HTERT RPE-1 (cell line): Measurements from ENCODE around the gene NAT16.
"Not testable (repeated sequence)": the region's sequence is repeated elsewhere in the genome, so short reads cannot be mapped to it uniquely, and the experiment has no call there.

ENCODE experiments used
- in situ Hi-C: fragments of 300-500 bp; cut with MboI; formaldehyde crosslinking; loops from 4 replicates; pipeline ENCODE4 v1.14.3; 2020; ENCODE audit warnings: low sequenced_read_pairs

The NAT16 gene

GRCh38 chr7:101129603-101130117 is 50.4 kb downstream of the NAT16 start:
- in situ Hi-C loops: no loop called here

DNA sequence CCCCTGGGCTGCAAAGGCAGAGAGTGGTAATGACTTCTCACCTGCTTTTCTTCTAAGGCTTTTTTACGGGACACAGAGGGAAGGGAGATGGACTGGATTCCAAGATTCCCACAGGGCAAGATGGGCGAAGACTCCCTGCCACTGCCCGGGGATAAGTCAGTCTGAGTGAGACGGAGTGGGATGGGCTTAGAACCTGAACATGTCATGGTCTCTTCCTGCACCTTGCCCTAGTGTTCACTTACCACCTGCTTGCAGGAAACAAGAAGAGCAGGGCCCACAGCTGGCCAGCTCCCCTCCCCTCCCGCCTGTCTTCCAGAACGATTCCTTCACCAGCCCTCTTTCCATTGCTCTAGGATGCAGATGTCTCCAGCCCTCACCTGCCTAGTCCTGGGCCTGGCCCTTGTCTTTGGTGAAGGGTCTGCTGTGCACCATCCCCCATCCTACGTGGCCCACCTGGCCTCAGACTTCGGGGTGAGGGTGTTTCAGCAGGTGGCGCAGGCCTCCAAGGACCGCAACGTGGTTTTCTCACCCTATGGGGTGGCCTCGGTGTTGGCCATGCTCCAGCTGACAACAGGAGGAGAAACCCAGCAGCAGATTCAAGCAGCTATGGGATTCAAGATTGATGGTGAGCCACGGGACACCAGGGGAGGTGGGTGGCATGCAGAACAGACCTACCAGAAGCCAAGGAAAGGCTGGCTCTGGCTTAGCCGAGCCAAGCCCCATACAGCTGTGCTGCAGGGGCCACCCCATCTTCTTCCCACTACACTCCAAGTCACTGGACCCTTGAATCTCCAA is 51.9 kb downstream of the NAT16 start:
- in situ Hi-C loops: no loop called here

GRCh38 chr7:101127460-101128039 is 52.5 kb downstream of the NAT16 start:
- in situ Hi-C loops: no loop called here

- in situ Hi-C loops: no loop called here
Observed at GRCh38 chr7:101126651-101127459, 53.2 kb downstream of the NAT16 start, which contains the start of gene SERPINE1. SERPINE1 (plus strand) TSS chr7:101127104; CDS start chr7:101128394, 1,290 bp downstream.

DNA sequence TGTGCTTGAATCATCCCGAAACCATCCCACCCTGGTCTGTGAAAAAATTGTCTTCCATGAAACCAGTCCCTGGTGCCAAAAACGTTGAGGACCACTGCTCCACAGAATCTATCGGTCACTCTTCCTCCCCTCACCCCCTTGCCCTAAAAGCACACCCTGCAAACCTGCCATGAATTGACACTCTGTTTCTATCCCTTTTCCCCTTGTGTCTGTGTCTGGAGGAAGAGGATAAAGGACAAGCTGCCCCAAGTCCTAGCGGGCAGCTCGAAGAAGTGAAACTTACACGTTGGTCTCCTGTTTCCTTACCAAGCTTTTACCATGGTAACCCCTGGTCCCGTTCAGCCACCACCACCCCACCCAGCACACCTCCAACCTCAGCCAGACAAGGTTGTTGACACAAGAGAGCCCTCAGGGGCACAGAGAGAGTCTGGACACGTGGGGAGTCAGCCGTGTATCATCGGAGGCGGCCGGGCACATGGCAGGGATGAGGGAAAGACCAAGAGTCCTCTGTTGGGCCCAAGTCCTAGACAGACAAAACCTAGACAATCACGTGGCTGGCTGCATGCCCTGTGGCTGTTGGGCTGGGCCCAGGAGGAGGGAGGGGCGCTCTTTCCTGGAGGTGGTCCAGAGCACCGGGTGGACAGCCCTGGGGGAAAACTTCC is 54.0 kb downstream of the NAT16 start:
- in situ Hi-C loops: no loop called here

DNA sequence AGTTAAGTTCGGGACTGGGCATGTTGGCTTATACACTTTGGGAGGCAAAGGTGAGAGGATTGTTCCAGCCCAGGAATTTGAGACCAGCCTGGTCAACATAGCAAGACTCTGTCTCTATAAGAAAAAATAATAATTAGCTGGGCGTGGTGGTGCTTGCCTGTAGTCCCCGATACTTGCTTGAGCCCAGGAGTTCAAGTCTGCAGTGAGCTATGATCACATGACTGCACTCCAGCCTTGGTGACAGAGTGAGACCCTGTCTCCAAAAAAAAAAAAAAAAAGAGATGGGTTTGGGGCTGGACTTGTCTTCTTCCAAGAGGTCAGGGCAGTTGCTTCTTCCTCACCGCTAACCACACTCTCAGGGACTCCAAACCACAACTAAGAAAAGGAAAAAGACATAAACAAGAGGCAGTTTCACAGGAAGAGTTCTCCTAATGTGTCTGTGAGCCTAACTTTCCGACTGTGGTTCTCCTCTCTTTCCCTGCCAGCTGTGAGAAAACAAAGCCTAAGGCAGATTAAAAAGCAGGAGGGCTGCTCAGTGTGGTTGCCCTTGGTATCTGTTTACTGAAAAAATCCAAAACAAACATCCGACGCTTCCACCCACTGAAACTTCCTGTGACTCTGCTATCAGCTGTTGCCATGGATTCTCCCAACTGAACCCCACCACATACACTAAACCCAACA is 55.6 kb downstream of the NAT16 start:
- in situ Hi-C loops: no loop called here

GRCh38 chr7:101123703-101124068 is 56.4 kb downstream of the NAT16 start:
- in situ Hi-C loops: no loop called here

DNA sequence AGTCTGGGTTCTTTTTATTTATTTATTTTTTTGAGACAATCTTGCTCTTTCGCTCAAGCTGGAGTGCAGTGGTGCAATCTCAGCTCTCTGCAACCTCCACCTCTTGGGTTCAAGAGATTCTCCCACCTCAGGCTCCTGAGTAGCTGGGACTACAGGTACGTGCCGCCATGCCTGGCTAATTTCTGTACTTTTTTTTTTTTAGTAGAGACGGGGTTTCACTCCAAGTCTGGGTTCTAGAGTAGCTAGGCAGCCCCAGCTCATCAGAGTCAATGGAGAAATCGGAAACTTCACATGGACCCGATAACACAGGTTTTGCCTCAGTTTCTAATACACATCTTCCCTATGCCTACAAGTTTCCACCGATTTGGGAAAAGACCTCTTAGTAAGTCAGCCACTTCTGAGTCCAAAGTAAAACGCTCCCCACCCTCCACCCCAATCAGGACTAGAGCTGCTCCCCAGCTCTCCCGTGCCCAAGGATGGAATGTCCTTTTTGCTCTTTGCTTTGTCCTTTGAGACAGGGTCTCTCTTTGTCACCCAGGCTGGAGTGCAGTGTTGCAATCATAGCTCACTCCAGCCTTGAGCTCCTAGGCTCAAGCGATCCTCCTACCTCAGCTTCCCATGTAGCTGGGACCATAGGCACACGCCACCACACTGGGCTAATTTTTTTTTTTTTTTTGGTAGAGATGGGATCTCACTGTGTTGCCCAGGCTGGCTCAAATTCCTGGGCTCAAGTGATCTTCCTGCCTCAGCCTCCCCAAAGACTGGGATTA is 57.0 kb downstream of the NAT16 start:
- in situ Hi-C loops: no loop called here

DNA sequence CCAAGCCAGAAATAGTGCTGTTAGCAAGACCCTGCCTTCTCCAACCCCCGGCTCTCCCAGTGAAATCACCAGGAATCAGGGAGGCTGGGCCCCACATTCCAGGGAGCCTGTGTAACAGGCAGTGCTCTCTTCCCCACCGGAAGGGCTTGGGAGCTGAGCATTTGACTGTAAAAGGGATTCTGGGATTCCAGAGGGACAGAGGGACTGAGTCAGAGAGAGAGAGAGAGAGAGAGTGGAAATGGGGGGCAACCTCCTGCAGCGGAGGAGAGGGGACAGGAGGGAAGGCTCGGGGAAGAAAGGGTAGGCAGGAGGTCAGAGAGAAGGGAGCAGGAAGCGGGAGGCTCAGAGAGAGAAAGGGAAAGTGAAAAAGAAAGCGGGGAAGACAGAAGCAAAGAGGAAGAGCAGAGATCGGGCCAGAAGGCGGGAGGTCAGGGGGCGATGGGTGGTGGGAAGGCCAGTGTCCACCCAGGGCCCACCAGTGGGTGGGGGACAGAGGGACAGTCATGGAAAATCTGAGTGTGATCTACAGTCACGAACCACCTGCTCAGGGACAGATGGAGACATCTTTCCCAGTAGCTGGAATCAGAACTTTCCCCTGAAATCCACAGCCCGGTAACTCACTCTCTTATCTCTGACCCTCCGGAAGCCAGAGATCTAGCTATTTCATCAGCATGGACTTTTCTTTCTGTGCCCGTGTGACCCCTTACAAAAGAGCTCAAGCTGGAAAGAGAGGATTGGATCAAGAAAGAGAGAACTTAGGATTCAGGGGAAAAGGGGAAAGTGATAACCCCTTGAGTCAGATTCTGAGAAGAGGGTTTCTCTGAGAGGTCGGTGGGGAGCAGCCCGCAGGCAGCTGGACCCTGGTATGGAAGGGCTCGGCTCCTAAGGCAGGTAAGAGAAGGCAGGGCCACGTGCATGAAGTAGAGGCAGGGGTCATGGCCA is 57.8 kb downstream of the NAT16 start:
- in situ Hi-C loops: no loop called here

DNA sequence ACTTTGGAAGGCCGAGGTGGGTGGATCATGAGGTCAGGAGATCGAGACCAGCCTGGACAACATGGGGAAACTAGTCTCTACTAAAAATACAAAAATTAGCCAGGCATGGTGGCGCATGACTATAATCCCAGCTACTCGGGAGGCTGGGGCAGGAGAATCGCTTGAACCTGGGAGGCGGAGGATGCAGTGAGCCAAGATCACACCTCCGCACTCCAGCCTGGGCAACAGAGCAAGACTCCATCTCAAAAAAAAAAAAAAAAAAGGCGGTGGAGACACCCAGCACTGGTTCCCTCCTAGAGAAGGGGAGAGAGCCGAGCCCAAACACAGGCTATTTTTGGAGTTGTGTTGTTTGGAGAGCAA is 58.5 kb downstream of the NAT16 start:
- in situ Hi-C loops: not testable (repeated sequence)
